Dedifferentiated amniotic fluid mesenchymal stem cell (primary cell): ENCODE results near the gene CHRNG.

Experiments
- DNase-seq: peaks from one replicate; pipeline ENCODE4 v3.0.0-alpha.2; 2016; ENCODE audit errors: extremely low spot score

Gene CHRNG

DNA sequence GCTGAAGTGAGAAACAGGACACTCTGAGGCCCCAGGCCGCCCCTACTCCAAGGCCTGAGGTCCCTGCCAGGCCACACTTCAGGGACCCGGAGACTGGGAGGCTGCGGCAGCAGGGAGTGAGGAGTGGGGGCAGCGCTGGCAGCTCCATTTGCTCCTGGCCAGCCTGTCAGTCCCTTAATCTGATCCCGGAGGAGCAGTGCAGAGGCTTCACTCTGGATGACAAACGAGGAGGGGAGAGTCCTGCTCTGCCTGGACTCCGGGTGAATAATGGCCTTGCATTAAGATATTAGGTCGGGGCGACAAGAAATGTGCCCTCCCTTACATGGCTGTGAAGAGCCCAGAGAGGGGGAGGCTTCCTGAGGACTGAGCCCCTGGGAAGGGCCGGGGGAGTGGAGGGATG, 33.6 kb upstream of the CHRNG start:
- no peak for DNase-seq

DNA sequence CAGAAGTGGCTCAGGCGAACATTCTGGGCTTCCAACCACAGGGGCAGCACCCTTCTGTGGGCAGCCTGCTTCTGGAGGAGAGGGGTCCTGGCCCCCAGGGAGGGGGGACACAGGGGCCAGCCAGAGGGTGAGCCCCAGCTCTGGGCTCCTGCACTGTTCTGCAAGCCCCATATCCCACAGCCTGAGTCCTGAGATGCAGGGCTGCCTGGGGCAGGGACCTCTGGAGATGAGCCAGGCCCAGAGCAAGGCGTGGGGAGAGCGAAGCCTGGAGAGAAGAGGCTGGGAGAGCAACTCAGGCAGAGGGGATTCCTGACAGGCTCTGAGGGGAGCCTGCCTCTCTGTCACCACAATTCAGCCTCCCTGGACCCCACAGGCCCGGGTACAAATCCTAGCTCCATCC, 32.8 kb upstream of the CHRNG start:
- DNase-seq: no peak

DNA sequence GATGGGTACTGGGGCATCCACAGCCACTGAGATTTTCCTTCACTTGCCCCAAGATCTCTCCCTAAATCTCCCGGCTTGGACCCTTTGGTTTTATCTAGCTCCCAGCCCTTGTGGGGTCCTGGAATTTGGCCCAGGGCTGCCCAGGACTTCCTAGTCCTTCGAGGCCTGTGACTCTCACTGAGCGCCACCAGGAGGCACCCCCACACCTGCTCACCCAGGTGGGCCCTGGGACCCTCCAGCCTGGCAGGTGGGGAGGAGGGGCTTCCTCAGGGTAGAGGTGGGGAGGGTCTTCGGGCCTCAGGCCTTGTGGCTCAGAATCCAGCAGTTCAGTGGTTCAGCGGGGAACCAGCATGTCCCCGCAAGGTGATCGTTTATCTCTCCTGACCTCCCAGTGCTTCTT, 31.2 kb upstream of the CHRNG start:
- DNase-seq: no peak

DNA sequence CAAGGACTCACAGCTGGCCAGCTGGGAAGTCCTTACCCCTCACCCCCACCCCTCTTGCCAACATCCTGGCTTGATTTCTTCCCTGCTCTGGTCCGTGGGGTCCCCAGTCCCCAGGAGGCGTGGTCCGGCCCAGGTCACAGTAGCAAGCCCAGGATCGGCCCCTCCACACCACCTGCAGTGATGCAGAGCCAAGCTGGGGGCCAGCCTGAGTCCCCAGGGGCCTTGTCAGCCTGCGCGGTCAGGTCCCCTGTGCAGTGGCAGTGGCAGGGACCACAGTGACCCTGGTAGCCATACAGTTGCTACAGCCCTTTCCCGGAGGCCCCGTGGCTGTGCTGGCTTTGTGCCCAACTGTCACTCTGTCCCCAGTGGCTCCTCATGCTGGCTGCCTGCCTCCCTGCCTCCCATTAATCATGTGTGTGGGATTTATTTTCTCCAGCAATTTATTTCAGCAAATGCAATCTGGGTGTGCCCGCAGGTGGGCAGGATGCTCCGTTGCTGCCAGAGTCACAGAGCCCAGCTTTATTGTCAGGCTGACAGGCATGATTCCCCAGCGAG, 28.1 kb upstream of the CHRNG start:
- no peak for DNase-seq

DNA sequence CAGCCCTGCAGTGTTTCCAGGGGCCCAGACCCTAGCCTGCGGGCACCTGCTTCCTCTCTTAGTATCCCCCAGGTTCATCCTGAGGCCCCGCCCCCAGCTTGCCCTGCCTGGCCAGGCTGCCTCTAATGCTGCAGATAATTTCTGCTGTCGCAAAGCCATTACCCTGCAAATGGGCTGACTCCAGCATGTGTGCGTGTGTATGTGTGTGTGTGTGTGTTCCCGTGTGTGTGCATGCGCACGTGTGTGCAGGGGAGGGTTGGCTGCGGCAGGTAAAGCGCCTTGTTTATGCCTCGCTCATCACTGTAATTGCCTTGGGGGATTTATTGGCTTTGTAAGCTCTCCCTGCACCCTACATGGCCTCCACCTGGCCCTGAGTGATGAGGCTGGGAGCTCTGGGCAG, 26.9 kb upstream of the CHRNG start:
- no peak for DNase-seq

DNA sequence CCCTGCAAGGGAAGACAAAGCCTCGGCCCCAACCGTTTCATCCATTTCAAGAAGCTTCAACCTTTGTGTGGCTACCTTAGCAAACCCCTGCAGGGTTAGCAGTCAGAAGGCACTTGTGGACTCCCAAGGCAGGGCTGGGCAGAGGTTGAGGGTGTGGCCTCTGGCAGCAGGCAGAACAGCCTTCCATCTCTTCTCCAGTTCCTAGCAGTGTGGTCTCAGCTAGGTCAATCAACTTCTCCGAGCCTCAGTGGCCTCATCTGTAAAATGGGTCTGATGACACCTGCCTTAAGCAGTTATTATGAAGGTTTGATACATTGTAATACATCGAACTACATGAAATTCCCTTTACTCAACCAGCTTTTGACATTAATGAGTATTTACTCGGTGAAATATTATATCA, 26.1 kb upstream of the CHRNG start:
- no peak for DNase-seq

DNA sequence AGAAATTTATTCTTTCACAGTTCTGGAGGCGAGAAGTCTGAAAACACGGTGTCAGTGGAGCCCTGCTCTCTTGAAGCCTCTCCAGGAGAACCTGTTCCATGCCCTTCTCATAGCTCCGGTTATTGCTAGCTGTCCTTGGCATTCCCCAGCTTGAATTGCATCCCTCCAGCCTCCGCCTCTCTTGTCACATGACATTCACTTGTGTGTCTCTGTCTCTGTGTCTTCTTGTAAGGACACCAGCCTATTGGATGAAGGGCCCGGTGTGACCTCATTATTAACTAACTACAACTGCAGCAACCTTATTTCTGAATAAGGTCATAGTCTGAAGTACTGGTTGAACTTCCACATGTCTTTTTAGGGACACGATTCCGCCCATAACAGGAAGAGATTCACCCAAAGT, 23.9 kb upstream of the CHRNG start:
- no peak for DNase-seq

DNA sequence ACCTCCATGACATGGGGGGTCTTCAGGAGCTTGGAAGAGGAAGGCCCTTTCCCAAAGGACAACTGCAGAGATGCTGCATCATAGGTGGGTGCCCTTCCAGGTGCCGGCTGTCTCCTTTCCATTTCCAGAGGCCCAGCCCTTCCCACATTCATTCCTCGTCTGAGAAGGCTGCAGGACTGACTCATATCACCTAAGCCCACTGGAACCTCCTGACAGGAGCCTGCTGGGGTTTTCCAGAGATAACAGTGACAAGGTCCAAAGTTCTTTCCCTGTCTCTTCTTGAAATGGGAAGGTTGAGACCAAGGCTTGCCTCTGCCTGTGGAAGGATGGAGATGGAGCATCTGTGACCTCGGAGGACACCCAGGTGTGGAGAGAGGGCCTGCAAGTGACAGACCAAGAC, 22.9 kb upstream of the CHRNG start:
- no peak for DNase-seq

DNA sequence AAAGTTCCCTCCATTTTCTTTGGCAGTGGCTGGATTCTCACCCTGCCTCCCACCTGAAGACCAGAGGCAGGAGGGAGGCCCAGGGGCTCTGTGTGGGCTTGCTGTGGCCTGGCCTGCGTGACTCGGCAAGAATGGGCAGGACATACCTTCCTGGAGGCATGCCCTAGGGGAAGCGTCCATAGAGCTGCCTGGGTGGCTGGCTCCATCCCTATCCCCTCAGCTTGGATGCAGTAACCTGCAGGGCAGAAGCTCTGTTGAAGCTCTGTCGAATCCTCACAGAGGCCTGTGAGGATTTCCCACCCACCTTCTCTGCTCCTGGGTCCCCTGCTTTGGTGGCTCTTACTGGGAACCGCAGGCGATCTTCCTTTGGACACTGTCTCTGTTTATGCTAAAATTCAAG, 20.6 kb upstream of the CHRNG start:
- no peak for DNase-seq

DNA sequence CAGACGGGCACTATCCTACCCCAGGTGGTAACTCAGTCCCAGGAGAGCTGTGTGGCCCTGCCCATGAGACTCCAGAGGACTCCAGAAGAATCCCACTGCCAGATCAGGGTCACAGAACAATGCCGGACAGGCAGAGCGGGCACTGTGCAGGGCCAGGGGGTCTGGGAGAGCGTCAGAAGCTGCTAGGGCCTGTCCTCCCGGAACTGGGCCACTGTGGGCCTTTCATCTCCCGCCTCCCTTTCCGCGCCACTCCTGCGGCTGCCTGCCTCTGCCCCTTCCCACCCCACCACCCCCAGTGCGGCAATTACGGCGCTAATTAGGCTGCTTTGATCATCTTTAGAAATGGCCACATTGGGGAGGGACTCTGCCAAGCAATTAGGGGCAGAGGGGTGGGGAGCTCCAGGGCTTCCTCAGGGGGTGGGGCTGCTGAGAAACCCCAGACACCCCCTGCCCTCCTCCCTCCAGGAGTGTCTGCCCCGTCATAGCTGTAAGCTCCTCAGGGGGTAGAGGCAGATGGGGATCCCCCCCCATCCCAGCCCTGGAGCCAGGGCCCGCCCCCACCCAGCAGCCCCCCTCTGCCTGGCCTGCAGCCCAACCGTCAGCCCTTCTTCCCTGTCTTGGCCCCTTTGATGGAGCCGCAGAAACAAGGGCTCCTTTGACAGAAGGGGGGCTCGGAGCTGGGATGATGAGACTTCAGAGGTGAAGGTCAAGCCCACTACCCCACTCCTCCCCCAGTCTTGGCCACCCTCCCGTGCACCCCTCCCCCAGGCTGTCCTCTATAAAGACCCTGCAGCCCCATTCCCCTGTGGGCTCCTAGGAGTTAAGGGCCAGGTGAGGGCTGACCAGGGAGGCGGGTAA, 19.7 kb upstream of the CHRNG start, which contains the start of gene PRSS56:
Gene PRSS56 (plus strand): TSS at position 808 of the 858 bp plus-strand sequence. CDS start 211 bp downstream, outside the sequence.
- no peak for DNase-seq

DNA sequence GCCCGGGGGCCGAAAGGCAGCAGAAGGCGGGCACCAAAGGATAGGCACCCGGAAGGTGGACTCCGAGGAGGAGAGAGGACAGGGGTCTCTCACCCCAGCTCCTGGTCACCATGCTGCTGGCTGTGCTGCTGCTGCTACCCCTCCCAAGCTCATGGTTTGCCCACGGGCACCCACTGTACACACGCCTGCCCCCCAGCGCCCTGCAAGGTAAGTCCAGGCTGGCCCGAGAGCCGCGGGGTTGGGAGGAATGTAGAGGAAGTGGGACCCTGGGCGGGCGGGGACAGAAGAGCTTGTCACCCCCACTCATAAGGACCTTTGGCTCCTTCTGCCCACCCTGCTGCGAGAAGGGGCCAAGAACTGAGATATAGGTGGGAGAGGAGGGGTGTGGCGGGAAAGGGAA, 19.0 kb upstream of the CHRNG start:
- no peak for DNase-seq

DNA sequence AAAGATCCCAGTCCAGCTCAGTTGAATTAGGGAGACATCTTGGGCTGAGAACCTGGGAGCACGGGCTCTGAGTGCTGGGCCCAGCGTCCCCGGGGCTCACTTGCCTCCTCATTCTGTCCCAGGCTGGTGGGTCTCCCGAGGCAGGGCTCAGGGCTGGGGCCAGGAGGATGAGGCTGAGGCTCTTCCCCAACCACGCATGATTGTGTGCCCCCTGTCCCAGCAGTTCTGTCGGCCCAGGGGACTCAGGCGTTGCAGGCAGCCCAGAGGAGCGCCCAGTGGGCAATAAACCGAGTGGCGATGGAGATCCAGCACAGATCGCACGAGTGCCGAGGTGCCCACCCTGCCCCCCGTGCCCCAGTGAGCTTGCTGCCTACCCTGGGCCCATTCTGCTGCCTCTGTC, 18.4 kb upstream of the CHRNG start:
- DNase-seq: no peak

DNA sequence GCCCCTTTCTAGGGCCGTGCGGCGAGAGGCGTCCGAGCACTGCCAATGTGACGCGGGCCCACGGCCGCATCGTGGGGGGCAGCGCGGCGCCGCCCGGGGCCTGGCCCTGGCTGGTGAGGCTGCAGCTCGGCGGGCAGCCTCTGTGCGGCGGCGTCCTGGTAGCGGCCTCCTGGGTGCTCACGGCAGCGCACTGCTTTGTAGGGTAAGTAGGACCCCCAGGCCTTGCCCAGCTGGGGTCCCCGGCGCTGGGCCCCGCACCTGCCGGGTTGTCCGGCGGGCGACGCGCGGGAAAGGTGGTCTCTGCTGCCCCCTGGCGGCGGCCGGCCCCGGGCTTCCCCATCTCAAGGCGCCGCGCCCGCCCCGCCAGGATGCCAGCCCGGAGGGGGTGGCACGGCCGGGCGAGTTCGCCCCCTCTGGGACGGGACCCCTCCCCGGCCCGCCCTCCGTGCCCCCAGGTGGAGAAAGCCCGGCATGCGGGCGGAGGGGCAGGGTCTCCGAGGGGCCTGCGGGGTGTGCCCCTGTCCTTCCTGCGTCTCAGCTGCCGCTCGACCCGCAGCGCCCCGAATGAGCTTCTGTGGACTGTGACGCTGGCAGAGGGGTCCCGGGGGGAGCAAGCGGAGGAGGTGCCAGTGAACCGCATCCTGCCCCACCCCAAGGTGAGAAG, 17.4 kb upstream of the CHRNG start:
- DNase-seq: no peak

DNA sequence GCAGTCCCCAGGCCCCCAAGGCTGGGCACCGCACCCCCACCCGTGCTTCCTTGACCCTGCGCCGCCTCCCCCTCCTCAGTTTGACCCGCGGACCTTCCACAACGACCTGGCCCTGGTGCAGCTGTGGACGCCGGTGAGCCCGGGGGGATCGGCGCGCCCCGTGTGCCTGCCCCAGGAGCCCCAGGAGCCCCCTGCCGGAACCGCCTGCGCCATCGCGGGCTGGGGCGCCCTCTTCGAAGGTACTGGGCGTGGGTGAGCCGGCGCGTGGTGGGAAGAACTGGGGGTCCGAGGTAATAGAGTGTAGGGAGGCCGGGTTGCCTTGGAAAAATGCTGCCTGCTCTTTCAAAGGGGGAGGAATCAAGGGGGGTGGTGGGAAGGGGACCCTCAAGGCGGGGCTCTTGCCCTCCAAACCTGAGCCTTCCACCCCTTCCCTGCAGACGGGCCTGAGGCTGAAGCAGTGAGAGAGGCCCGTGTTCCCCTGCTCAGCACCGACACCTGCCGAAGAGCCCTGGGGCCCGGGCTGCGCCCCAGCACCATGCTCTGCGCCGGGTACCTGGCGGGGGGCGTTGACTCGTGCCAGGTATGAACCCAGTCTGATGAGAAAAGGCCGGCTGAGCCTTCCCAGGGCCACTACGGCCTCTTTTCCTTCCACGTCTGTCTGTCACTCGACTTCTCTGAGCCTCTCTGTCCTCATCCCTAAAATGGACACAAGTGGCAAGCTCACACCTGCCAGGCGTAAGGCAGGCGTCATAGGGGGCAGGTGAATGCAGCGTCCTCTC, 16.7 kb upstream of the CHRNG start:
- DNase-seq: no peak

DNA sequence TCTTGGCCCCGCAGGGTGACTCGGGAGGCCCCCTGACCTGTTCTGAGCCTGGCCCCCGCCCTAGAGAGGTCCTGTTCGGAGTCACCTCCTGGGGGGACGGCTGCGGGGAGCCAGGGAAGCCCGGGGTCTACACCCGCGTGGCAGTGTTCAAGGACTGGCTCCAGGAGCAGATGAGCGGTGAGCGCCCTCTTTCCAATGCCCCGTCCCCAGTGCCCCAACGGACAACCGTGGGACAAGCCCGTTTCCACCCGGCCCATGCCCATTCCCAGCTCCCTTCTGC, 16.1 kb upstream of the CHRNG start:
- no peak for DNase-seq

DNA sequence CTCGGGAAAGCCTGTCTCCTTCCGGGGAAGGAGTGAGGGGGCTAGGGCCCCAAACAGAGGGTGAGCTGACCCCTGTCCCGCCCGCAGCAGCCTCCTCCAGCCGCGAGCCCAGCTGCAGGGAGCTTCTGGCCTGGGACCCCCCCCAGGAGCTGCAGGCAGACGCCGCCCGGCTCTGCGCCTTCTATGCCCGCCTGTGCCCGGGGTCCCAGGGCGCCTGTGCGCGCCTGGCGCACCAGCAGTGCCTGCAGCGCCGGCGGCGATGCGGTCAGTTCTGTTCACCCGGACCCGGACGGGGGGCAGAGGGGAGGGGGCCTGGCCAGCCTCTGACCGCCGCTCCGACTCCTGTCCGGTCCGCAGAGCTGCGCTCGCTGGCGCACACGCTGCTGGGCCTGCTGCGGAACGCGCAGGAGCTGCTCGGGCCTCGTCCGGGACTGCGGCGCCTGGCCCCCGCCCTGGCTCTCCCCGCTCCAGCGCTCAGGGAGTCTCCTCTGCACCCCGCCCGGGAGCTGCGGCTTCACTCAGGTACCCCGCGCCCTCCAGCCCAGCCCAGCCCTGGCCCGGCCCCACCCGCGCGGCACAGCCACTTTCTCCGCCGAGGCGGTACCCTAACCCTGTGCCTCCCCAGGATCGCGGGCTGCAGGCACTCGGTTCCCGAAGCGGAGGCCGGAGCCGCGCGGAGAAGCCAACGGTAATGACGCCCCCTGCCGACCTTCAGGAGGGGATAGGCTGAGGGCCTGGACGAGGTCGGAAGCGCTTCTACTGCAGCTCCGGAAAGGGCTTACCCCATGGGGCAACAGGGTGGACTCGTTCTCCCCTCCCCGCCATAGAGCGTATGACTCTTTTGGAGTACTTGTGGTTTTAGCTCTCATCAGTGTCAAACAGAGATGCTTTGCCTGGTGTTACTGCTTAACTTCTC, 15.6 kb upstream of the CHRNG start:
- no peak for DNase-seq

DNA sequence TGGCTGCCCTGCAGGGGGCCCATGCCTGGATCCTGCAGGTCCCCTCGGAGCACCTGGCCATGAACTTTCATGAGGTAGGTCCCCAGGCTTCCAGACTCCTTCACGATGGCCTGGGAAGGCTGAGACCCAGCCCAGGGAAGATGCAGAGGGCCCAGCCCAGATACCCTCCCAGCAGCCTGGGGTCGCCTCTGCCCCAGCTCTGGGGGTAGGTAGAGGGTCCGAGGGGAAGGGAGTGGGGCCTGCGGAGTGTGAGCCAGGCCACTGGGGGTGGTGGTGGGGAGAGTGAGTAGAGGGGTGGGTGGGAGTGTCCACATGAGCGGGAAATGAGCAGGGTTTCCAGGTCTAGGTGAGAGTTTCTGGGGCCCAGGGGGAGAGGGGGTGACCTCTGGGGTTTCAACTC, 14.7 kb upstream of the CHRNG start:
- DNase-seq: no peak

DNA sequence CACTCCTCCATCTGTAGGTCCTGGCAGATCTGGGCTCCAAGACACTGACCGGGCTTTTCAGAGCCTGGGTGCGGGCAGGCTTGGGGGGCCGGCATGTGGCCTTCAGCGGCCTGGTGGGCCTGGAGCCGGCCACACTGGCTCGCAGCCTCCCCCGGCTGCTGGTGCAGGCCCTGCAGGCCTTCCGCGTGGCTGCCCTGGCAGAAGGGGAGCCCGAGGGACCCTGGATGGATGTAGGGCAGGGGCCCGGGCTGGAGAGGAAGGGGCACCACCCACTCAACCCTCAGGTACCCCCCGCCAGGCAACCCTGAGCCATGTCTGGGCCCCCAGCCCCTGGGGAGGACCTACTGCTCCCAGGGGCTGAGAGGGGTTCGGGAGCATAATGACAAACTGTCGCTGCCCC, 14.3 kb upstream of the CHRNG start:
- DNase-seq: no peak

DNA sequence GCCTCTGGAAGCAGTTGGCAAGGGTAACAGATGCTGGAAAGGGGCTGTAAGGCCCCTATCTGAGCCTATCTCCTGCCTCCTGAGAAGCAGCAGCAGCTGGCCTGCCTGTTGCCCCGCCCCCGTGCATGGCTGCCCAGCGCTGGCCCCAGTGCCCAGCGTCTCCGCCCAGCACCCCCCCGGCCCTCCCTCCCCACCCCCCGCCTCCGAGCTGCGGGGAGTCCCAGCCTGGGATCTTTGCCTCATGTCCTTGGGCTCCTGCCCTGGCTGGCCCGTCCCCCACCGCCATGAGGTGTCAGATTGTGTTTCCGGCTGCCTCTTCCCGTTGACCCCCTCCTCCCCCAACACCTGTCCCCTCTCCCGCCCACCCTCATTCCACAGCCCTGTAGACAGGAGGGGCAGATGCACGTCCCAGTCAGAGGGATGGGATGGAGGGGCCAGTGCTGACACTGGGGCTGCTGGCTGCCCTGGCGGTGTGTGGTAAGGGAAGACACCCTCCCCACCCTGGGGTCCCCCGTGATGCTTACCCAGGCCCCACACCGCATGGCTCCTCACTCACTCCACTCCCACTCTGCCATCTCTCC, 13.6 kb upstream of the CHRNG start, which contains the start of gene CHRND:
Gene CHRND (plus strand): TSS at position 370 of the 581 bp plus-strand sequence. CDS start 56 bp downstream, at position 426.
- no peak for DNase-seq

DNA sequence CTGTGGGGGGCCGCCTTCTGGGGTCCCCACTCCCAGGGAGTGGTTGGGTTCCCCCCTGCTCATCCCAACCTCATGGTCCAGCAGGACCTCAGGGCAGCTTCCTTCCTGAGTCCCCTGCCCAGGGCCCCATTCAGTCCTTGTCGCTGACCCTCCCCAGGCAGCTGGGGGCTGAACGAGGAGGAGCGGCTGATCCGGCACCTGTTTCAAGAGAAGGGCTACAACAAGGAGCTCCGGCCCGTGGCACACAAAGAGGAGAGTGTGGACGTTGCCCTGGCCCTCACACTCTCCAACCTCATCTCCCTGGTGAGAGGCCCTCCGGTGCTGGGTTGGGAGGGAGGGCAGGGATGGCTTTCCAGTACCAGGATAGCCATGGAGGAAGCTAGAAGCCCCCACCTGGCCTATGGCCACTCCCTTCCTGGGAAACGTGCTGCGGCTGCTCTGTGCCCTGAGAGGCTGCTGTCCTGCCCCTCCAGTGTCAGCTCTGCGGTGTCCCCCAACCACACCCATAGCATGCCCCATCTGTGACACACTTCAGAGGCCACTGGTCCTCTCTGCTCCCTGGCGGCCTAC, 13.0 kb upstream of the CHRNG start:
- no peak for DNase-seq
